Caco-2 (cell line): Measurements from ENCODE around the gene ACP7. TPM values are rescaled to one million over a fixed set of nuclear protein-coding genes. Genes with fewer than 3 reads are reported as not detected.

Experiments used
- BruUV-seq: library from RNA; stranded (reverse); fragments of 400-500 nt; replicated peaks from 2 replicates; lab custom pipeline; 2021; lab: Mats Ljungman, UMichigan
- CTCF ChIA-PET: fragments of 300-600 bp; sonication (Branson Sonifier 250); formaldehyde crosslinking; loops from one replicate; lab custom pipeline; 2022; ENCODE audit warnings: antibody characterized with exemption; lab: Charles Lee
- POLR2A ChIA-PET: fragments of 300-600 bp; sonication (Branson Sonifier 250); formaldehyde crosslinking; loops from one replicate; lab custom pipeline; 2022; ENCODE audit warnings: antibody characterized with exemption; lab: Charles Lee
- DNase-seq, 2 experiments: peaks; one replicate each; pipeline versions ENCODE4 v3.0.0 to v3.0.0-alpha.2; 2020 to 2022
- H3K27me3 ChIP-seq: replicated peaks from 2 replicates; pipeline ENCODE4 v1.6.0; 2011; ENCODE audit warnings: low read length; ENCODE audit not compliant: control insufficient read depth, insufficient read depth
- H3K36me3 ChIP-seq: 2 replicates; pipeline ENCODE4 v1.5.1; 2011; ENCODE audit warnings: low read length; ENCODE audit not compliant: control insufficient read depth, insufficient read depth
- H3K4me1 ChIP-seq: fragments of 250-450 bp; sonication (Bioruptor Pico); 2 replicates; pipeline ENCODE4 v1.5.1; 2020; ENCODE audit warnings: mild to moderate bottlenecking
- H3K4me3 ChIP-seq: 2 replicates; pipeline ENCODE4 v1.5.1; 2011; ENCODE audit warnings: low read depth, mild to moderate bottlenecking, control low read depth, low read length
- H3K9me3 ChIP-seq: fragments of 250-450 bp; sonication (Bioruptor Pico); 2 replicates; pipeline ENCODE4 v1.5.1; 2020; ENCODE audit warnings: mild to moderate bottlenecking, moderate library complexity
- H3K27ac Mint-ChIP-seq: one replicate; pipeline ENCODE4 v1.8.0; 2022; ENCODE audit warnings: mixed read lengths; ENCODE audit not compliant: unreplicated experiment
- H3K27me3 Mint-ChIP-seq: one replicate; pipeline ENCODE4 v1.8.0; 2022; ENCODE audit warnings: mixed read lengths; ENCODE audit not compliant: insufficient read depth, unreplicated experiment
- H3K36me3 Mint-ChIP-seq: one replicate; pipeline ENCODE4 v1.8.0; 2022; ENCODE audit warnings: mild to moderate bottlenecking, mixed read lengths; ENCODE audit not compliant: insufficient read depth, unreplicated experiment
- H3K4me1 Mint-ChIP-seq: one replicate; pipeline ENCODE4 v1.8.0; 2022; ENCODE audit warnings: low read depth, mixed read lengths; ENCODE audit not compliant: unreplicated experiment
- H3K4me3 Mint-ChIP-seq: one replicate; pipeline ENCODE4 v1.8.0; 2022; ENCODE audit warnings: mild to moderate bottlenecking, moderate library complexity, mixed read lengths; ENCODE audit not compliant: unreplicated experiment
- H3K9me3 Mint-ChIP-seq: one replicate; pipeline ENCODE4 v1.8.0; 2022; ENCODE audit warnings: mixed read lengths; ENCODE audit not compliant: unreplicated experiment
- CTCF ChIP-seq, 2 experiments: fragments of 200-600 bp in 1 of 2; IDR thresholded peaks; 1 replicate in 1 of 2; 2 replicates in 1 of 2; pipeline versions ENCODE4 v1.5.1 to v1.8.0; 2011 to 2022; ENCODE audit warnings: antibody characterized with exemption in 1 of 2, control low read depth in 1 of 2, inconsistent platforms in 1 of 2, low read depth in 1 of 2, low read length in 1 of 2, mild to moderate bottlenecking in 1 of 2, moderate library complexity in 1 of 2; ENCODE audit not compliant: insufficient read depth in 1 of 2, severe bottlenecking in 1 of 2, unreplicated experiment in 1 of 2
- intact Hi-C: fragments of 100-400 bp; cut with micrococcal nuclease; formaldehyde crosslinking; loops from one replicate; pipeline ENCODE4 v1.10.0; 2022; ENCODE audit not compliant: unreplicated experiment
- total RNA-seq: library from RNA; stranded (reverse); gene quantifications from 2 replicates; pipeline ENCODE4 v1.2.3, GENCODE V29; 2022

ACP7 gene
- total RNA-seq, 1 experiment from 2014 or later: 0.45 TPM

- BruUV-seq: no TSS peak
- ChIA-PET CTCF (interaction anchor here (0.6 to 1.1 kb wide), 3 partner anchors 12 to 763 kb away, joined by 3 to 4 read pairs (median 3); no protein-coding TSS in a partner anchor), POLR2A (no interaction called here)
- no peak for TF ChIP-seq CTCF (IDR thresholded peaks at IDR 0.05; ENCODE audit: insufficient read depth in 1 of 2, low read depth in 1 of 2, low read length in 1 of 2, severe bottlenecking in 1 of 2, unreplicated experiment in 1 of 2)
- Histone ChIP-seq H3K4me1 (peaks cover 55% of the 10 kb centered on the region), H3K9me3 (peaks cover 4% of the 10 kb centered on the region; the same call in 1 of the 2 replicates), H3K4me3 (no peak overlapping the region), H3K27me3 (no peaks in the 10 kb centered on the region), H3K36me3 (no peaks in the 10 kb centered on the region; the same call in 1 of the 2 replicates)
- Mint-ChIP-seq H3K9me3 (no peaks in the 10 kb centered on the region), H3K36me3 (peaks cover 61% of the 10 kb centered on the region), H3K4me1 (peaks cover 65% of the 10 kb centered on the region), H3K27ac (peak overlapping the region; percentile 84), H3K27me3 (no peaks in the 10 kb centered on the region), H3K4me3 (peak overlapping the region; percentile 58)
- DNase-seq: no peak
- intact Hi-C loops: no loop called here
Measured at GRCh38 chr19:39145180-39145953, 61.2 kb downstream of the ACP7 start.

- H3K27me3 Mint-ChIP-seq: no peaks in the 10 kb centered on the region
- peak overlapping the region; percentile 40 for H3K27ac Mint-ChIP-seq
- H3K36me3 Mint-ChIP-seq: peaks cover 58% of the 10 kb centered on the region
- no peak overlapping the region for H3K4me3 Mint-ChIP-seq
- no TSS peak for BruUV-seq
- no peaks in the 10 kb centered on the region for H3K9me3 Mint-ChIP-seq
- peaks cover 4% of the 10 kb centered on the region; the same call in 1 of the 2 replicates for H3K9me3 ChIP-seq
- ChIA-PET CTCF (interaction anchor here (0.6 kb wide), 2 partner anchors 158 to 762 kb away, joined by 3 read pairs; no protein-coding TSS in a partner anchor), POLR2A (no interaction called here)
- no peak for TF ChIP-seq CTCF (IDR thresholded peaks at IDR 0.05; ENCODE audit: insufficient read depth in 1 of 2, low read depth in 1 of 2, low read length in 1 of 2, severe bottlenecking in 1 of 2, unreplicated experiment in 1 of 2)
- H3K4me3 ChIP-seq: no peak overlapping the region
- H3K36me3 ChIP-seq: no peaks in the 10 kb centered on the region; the same call in 1 of the 2 replicates
- H3K4me1 ChIP-seq: peaks cover 48% of the 10 kb centered on the region
- no peaks in the 10 kb centered on the region for H3K27me3 ChIP-seq
- intact Hi-C loops: no loop called here
- DNase-seq: no peak
- H3K4me1 Mint-ChIP-seq: peaks cover 66% of the 10 kb centered on the region
Measured at GRCh38 chr19:39146091-39146490, 61.9 kb downstream of the ACP7 start.

- CTCF ChIA-PET: interaction anchor here (0.6 to 0.9 kb wide), 2 partner anchors 19 to 157 kb away, joined by 3 to 4 read pairs; no protein-coding TSS in a partner anchor
- Histone ChIP-seq H3K36me3 (no peaks in the 10 kb centered on the region; the same call in none of the 2 replicates), H3K27me3 (no peaks in the 10 kb centered on the region), H3K4me3 (no peak overlapping the region), H3K4me1 (peaks cover 40% of the 10 kb centered on the region), H3K9me3 (peaks cover 4% of the 10 kb centered on the region; the same call in 1 of the 2 replicates)
- Mint-ChIP-seq H3K9me3 (no peaks in the 10 kb centered on the region), H3K4me1 (peaks cover 61% of the 10 kb centered on the region), H3K27me3 (no peaks in the 10 kb centered on the region), H3K27ac (no peak overlapping the region), H3K36me3 (peaks cover 53% of the 10 kb centered on the region), H3K4me3 (no peak overlapping the region)
- intact Hi-C loops: no loop called here
- DNase-seq: no peak
- POLR2A ChIA-PET: no interaction called here
- TF ChIP-seq CTCF (IDR thresholded peaks at IDR 0.05; ENCODE audit: insufficient read depth in 1 of 2, low read depth in 1 of 2, low read length in 1 of 2, severe bottlenecking in 1 of 2, unreplicated experiment in 1 of 2): no peak
- no TSS peak for BruUV-seq
Measured at GRCh38 chr19:39146686-39147450, 62.7 kb downstream of the ACP7 start.
